Bronchial epithelial cell (primary cell): ENCODE data around the gene SMARCB1. TPM values are rescaled to one million over a fixed set of nuclear protein-coding genes. Genes with fewer than 3 reads are reported as not detected.

Experiments used
- DNase-seq: peaks from one replicate; pipeline ENCODE4 v3.0.0-alpha.2; 2010; ENCODE audit warnings: low read depth
- FAIRE-seq: peaks from 2 replicates; lab custom pipeline; 2011; peaks lifted over from hg19 to GRCh38; lab: Jason Lieb, UNC
- H3K27me3 ChIP-seq: 2 replicates; pipeline ENCODE4 v1.5.1; 2011; ENCODE audit warnings: low read length; ENCODE audit not compliant: control insufficient read depth, insufficient read depth
- H3K36me3 ChIP-seq: 2 replicates; pipeline ENCODE4 v1.5.1; 2011; ENCODE audit warnings: low read length; ENCODE audit not compliant: control insufficient read depth, insufficient read depth
- H3K4me3 ChIP-seq: 2 replicates; pipeline ENCODE4 v1.5.1; 2011; ENCODE audit warnings: mild to moderate bottlenecking, low read depth, low read length, control low read depth
- total RNA-seq: library from RNA; depleted of rRNA; stranded (reverse); fragments of >200 nt; gene quantifications from 2 replicates; pipeline ENCODE4 v1.2.1, GENCODE V29; 2014
- TF ChIP-seq, protein P1 (sequence below): IDR thresholded peaks from 2 replicates; pipeline ENCODE4 v1.5.1; 2011; ENCODE audit warnings: mild to moderate bottlenecking, moderate library complexity, low read length, control low read depth, inconsistent platforms; ENCODE audit not compliant: insufficient read depth, severe bottlenecking

The SMARCB1 gene
- total RNA-seq, 1 donor from 2014 or later, result 19.5 TPM

DNA sequence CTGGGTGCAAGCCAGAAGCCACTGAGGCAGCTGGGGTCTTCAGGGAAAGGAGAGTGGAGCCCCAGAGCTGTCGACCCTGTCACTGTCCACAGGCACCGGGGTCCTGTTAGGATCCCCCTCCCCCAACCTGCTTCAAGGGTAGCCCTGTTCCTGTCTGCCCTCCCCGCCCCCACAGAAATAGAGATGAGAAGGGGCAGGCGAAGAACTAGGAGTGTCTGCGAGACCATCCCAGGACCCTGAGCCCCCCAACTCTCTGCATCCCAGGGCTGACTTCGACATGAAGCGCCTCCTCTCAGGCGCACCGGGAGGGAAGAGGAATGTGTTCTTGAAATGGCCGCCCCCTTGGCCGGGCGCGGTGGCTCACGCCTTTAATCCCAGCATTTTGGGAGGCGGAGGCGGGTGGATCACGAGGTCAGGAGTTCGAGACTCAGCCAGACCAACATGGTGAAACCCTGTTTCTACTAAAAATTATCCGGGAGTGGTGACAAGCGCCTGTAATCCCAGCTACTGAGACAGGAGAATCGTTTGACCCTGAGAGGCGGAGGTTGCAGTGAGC, 35.2 kb upstream of the SMARCB1 start:
- Histone ChIP-seq H3K36me3 (no peaks in the 10 kb centered on the region), H3K4me3 (peak overlapping the region; percentile 70), H3K27me3 (no peaks in the 10 kb centered on the region)
- no peak for FAIRE-seq
- peak; percentile 11 for DNase-seq
- TF ChIP-seq, protein P1, sequence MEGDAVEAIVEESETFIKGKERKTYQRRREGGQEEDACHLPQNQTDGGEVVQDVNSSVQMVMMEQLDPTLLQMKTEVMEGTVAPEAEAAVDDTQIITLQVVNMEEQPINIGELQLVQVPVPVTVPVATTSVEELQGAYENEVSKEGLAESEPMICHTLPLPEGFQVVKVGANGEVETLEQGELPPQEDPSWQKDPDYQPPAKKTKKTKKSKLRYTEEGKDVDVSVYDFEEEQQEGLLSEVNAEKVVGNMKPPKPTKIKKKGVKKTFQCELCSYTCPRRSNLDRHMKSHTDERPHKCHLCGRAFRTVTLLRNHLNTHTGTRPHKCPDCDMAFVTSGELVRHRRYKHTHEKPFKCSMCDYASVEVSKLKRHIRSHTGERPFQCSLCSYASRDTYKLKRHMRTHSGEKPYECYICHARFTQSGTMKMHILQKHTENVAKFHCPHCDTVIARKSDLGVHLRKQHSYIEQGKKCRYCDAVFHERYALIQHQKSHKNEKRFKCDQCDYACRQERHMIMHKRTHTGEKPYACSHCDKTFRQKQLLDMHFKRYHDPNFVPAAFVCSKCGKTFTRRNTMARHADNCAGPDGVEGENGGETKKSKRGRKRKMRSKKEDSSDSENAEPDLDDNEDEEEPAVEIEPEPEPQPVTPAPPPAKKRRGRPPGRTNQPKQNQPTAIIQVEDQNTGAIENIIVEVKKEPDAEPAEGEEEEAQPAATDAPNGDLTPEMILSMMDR, result no peak

DNA sequence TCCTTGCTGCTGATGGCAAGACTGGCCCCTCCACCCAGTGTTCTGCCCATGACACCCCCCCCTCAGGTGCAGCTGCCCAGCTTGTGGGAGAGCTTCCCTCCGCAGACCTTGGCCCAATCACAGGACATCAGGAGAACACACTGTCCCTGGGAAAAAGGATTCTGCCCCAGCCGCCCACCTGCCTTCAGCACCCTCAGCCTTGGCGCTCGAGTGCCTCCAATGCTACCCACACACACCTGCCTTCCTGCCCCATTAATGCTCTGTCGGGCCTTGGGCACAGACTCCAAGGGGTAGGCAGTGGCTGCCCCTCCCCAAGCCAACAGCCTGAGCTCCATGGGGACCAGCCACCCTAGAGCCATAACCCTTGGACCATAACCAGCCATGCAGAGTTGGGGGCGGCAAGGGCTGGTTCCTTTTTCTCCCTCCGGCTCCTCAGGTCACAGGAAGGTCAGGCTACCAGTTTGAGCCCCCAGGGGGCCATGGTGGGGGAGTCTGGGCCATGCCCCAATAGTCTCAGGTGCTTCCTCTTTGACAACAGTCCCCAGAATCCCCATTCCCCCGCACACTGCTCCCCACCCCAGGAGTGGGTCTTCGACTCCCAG, 34.6 kb upstream of the SMARCB1 start:
- no peak for DNase-seq
- TF ChIP-seq, protein P1, result no peak
- Histone ChIP-seq H3K4me3 (no peak overlapping the region), H3K27me3 (no peaks in the 10 kb centered on the region), H3K36me3 (no peaks in the 10 kb centered on the region)
- no peak for FAIRE-seq

DNA sequence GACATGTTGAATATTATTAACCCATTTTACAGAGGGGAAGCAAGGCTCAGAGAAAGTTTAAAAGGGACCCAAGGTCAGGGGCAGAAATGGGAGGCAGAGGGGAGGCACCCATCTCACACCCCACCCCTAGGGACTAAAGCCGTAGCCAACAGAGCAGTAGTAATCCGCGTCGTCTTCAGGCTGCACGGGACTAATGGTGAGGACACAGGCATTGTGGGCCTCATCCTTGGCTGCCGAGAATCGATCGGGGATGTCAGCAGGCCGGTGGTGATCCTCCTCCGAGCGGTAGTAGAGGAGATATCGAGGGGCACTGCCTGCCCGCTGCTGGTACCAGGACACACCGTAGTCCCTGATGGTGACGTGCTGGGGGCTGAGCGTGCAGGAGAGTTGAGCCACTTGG, 34.0 kb upstream of the SMARCB1 start:
- no peak overlapping the region for H3K4me3 ChIP-seq
- TF ChIP-seq, protein P1, result no peak
- FAIRE-seq, result no peak

DNA sequence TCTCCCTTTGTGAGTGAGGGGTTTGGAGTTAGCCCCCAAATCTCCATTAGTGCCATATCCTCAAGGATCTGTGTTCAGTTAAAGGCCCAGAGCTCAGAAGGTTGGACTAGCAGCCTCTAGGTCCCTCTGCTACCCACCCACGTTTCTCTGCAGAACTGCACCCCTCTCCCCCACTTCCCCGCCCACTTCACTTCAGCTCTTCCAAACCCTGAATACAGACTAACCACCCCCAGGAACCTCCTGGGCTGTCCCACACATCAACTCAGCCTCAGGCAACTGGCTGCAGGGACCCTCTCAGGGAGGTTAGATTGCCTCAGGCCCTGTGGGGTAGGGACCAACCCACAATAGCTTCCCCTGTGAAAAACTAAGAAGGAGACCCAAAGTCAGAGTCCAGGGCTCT, 33.4 kb upstream of the SMARCB1 start:
- TF ChIP-seq, protein P1, result no peak
- Histone ChIP-seq H3K27me3 (no peaks in the 10 kb centered on the region), H3K36me3 (no peaks in the 10 kb centered on the region), H3K4me3 (no peak overlapping the region)
- no peak for DNase-seq
- FAIRE-seq, result no peak

More for the DNA sequence above, 34.0 kb upstream of the SMARCB1 start:
- DNase-seq, result no peak
- Histone ChIP-seq H3K27me3 (no peaks in the 10 kb centered on the region), H3K36me3 (no peaks in the 10 kb centered on the region)

DNA sequence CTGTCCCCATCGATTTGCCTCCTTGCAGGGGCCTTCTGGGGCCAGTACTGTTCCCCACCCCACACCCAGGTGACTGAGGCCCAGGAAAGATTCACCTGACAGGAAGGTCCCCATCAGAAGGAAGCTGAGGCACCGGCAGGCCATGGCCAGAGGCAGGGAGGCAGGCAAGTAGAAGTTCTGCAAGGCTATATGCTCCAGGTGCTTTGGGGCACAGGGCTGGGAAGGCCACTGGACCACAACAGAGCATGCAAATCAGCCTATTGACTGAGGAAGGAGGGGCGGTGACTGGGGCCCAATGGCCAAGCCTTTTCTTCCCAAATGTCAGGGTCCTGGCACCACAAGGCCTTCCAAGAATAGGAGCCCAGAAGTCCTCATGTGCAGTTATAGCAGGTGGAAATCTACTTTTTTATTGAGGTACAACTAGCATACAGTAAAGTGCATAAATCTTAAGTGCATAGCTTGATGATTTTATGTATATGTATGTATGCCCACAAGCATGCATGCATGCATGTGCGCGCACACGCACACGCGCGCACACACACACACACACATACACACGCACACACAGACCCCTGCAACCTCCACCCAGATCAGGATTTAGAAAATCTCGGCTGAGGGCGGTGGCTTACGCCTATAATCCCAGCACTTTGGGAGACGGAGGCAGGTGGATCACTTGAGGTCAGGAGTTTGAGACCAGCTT, 32.4 kb upstream of the SMARCB1 start, which contains the start of gene VPREB3:
TSS of gene VPREB3 (minus strand) at position 206 of the 700 bp plus-strand sequence. CDS start at position 144, 62 bp downstream.
- H3K27me3 ChIP-seq, result no peaks in the 10 kb centered on the region
- TF ChIP-seq, protein P1, result no peak
- no peak within 1 kb of the TSS for H3K4me3 ChIP-seq
- H3K36me3 ChIP-seq, result no peaks in the 10 kb centered on the region
- no peak for DNase-seq
- no peak for FAIRE-seq
